GM19324 (cell line): ENCODE data around the gene LAGE3.

ENCODE experiments used
- ATAC-seq: cut with Tn5 transposase; IDR thresholded peaks from one replicate; pipeline ENCODE4 v1.9.1; 2021; ENCODE audit warnings: mild to moderate bottlenecking, moderate library complexity; ENCODE audit not compliant: unreplicated experiment, low FRiP score

Gene LAGE3, protein sequence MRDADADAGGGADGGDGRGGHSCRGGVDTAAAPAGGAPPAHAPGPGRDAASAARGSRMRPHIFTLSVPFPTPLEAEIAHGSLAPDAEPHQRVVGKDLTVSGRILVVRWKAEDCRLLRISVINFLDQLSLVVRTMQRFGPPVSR

GRCh38 chrX:154478728-154479622, at the start of gene LAGE3:
TSS of gene LAGE3 (minus strand) at chrX:154479281. CDS start at chrX:154478915, 366 bp downstream.
- ATAC-seq: peak; percentile 85

- no peak for ATAC-seq
These were observed 48.0 kb upstream of the LAGE3 start for GRCh38 chrX:154526901-154527675.

GRCh38 chrX:154525606-154526490, 46.8 kb upstream of the LAGE3 start:
- ATAC-seq: no peak

DNA sequence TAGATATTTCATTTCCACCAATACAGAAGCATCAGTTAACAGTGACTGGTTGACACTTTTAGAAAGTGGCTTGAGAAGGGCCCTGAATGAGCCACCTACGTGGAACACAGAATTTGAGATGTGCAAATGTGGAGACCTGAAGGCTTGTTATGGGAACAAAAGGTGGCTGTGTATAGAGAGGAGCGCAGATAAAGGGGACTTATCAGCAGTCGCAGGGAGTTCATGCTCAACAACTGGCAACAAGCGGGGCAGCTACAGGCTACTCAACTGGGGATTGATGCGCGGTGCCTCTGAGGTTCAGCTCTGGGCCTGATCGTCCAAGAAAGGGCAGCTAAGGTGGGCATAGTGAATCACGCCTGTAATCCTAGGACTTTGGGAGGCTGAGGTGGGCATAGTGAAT, 40.3 kb upstream of the LAGE3 start:
- no peak for ATAC-seq

GRCh38 chrX:154517101-154517781, 38.2 kb upstream of the LAGE3 start:
- no peak for ATAC-seq

- peak; percentile 7 for ATAC-seq
These were observed 37.6 kb upstream of the LAGE3 start for GRCh38 chrX:154516656-154517100.

DNA sequence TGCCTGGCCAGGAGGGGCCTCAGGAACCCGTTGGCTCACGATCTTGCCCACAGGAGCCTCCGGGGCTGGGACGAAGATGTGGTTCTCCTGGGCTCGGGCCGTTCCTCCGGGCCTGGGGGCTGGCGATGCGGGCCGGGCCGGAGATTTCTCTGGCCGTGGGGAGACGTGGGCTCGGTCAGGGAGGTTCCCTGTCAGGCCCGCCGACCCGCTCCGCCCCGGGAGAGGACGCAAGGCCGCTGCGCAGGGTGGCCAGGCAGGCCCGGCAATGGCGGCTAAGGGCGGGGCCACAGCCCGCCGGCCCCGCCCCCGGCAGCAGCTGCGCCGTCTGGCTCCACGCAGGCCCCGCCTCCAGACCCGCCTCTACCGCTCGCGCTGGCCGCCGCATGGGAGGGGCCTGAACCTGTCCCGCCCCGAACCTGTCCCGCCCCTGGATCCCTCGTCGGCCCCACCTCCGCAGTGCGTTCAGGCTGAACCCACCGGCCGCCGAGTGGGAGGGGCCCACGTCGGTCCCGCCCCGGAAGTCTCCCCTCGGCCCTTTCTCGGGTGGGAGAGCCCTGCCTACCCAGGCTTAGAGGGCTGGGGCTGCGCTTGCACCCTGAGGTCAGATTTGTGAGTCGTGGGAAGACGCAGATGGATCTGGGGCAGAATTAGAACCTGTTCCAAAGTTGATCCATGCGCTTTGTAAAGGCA, 37.0 kb upstream of the LAGE3 start, which contains the start of gene FAM3A:
Gene FAM3A, minus strand, starts transcription at position 267 of the 690 bp plus-strand sequence. CDS start 460 bp downstream, outside the sequence.
- ATAC-seq: peak; percentile 91

DNA sequence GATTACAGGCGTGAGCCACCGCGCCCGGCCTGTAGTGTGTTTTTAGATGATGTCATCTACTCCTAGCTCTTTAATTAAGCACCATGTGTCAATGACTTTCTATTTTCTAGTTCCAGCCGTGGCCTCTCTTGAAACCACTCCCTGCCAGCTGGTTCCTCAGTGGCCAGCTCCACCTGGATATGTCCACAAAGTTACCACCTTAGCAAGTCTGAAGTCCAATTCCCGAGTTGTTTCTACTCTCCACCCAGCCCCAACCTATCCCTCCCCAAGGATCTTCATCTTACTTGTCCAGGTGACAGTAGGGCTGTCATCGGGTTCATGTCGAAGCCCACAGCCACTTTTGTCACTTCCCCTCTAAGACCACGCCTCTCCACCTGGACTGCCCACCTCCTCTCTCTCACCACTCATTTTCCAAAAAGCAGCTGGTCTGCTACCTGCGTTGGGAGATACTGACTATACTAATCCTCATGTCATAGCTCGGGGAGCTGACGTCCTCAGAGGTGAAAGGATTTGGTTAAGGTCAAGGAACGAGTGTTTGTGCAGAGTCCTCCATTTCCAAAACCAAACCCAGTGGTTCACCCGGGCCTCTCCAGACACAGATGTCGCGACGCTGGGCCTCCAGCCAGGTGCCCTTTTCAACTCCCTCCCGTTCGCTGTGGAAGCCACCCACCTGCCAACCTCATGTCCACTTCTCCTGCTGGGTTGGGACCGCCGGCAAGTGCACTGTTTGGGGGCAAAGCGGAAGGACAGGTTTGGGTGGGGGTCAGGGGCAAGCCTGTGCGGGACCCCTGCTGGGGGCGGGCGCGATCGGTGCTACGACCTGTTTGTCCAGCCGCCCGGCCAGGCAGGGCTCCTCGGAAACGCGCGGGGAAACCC, 36.2 kb upstream of the LAGE3 start:
- no peak for ATAC-seq

DNA sequence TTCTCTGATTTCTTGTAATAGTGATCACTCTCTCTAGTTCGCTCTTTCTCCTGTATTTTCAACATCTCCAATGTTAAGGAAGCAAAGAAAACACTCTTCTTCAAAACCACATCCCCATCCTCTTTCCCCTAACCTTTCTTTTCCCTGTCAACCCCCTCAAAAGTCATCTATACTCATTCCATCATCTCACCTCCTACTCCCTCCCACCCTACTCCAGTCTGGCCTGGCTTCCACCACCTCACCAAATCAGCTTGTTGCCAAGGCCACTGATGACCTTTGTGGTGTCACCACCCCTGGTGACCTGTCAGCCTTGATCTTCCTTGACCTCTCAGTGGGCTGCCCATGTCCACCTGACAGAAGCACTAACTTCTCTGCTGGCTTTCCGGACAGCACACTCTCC, 34.6 kb upstream of the LAGE3 start:
- ATAC-seq: no peak

DNA sequence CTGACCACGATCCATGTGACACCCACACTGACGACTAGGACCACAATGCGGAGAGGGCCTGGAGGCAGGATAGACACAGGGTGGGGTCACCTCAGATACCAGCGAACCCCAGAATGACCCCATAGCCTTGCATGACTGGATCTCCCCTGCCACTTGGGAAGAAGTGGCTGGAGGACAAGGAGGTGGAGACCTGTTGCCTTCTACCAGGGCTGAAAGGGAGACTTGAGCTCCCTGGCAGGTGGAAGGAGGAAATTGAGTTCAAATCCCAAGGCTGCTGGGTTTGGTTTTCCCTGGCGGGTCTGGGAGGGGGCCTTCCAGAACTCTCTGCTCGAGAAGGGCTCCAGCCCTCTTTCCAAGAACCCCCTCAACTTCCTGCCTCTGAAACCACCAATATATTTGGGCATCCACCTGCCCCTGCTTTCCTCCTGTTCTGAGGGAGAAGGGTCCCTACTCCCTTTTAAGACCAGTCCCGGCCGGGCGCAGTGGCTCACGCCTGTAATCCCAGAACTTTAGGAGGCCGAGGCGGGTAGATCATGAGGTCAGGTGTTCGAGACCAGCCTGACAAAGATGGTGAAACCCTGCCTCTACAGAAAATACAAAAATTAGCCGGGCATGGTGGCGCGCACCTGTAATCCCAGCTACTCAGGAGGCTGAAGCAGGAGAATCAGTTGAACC, 33.9 kb upstream of the LAGE3 start:
- ATAC-seq: no peak

DNA sequence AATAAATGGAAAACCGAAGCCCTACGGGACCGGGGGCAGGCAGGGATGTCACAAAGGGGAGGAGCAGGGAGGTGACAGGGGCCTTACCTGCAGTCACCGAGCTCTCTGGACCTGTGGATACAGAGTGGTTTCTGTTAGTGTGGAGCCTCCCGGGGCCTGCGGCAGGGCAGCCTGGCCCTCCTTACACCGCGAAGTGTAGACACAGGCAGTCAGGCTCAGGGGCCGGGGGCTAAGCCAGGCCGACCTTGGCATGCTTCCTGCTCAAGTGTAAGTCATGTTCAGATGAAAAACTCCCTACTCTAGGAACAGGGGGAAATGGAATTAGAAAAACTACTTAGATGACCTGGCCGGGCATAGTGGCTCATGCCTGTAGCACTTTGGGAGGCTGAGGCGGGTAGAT, 32.7 kb upstream of the LAGE3 start:
- no peak for ATAC-seq

DNA sequence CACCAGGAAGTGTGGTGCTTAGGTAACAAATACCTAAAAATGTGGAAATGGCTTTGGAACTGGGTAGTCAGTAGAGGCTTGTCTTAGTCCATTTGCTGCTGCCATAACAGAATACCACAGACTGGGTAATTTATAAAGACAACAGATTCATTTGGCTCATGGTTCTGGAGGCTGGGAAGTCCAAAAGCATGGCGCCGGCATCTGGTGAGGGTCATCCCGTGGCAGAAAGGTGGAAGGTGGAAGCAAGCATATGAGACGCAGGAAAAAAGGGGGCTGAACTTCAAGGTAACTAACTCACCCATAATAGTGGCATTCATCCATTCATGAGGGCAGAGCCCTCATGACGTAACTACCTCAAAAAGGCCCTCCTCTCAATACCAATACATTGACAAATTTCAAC, 30.4 kb upstream of the LAGE3 start:
- ATAC-seq: no peak

DNA sequence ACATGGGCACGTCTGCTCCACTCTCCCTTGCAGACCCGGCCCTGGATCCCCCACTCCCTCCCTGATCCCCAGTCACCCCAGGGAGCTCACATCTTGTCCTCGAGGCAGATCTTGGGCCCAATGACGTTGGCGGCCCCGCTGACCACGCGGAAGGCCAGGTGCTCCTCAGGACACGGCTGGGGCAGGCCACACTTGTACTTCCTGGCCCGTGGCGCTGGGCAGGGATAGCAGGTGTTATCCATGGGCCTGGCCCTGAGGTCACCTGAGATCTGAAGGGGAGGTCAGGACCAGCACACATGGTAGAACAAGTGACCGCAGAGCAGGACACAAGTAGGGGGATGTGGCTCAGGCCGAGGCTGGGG, 29.3 kb upstream of the LAGE3 start:
- no peak for ATAC-seq

DNA sequence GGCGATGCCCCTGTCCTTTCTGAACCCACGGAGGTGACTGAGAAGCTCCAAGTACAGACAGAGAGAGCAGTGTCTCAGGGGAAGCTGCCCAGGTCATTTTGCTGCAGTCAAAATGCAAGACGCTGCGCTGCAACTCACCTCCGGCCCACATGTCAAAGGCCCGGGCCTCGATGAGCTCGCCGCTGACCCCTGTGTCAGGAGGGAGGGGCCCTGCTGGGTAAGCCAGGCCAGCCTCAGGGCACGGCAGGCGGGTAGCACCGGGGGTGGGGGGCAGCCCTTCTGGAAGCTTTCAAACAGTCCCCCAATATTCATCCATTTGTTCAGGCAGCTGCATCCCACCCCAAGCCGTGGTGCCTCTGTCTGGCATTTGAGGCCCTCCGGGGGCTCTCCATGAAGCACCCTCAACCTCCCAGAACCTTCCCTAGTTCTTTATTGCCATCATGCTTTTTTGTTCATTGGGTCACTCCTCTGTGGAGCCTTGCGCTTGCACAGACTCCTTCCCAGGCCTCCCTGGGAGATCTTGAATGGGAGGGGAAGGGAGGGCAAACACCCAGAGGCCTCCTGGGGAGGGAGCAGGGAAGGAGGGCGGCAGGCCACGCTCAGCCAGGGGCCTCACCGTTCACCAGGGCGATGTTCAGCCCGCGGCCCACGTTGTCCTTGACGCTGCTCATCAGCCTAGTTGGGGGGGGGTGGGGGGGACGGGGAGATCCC, 28.7 kb upstream of the LAGE3 start:
- no peak for ATAC-seq

- no peak for ATAC-seq
These were observed 27.6 kb upstream of the LAGE3 start for GRCh38 chrX:154506483-154507332.

- ATAC-seq: no peak
These were observed 26.7 kb upstream of the LAGE3 start for GRCh38 chrX:154505734-154506133.
